IMR-90 (cell line): Measurements from ENCODE around the gene PMF1. TPM values are rescaled to one million over a fixed set of nuclear protein-coding genes. Genes with fewer than 3 reads are reported as not detected.

ENCODE experiments used
- ATAC-seq: fragments of 200-7000 bp; cut with Tn5 transposase; 2 replicates; pipeline ENCODE4 v1.9.1; 2020; ENCODE audit warnings: low read depth, mild to moderate bottlenecking, moderate library complexity
- BruUV-seq: library from RNA; stranded (reverse); fragments of 400-500 nt; replicated peaks from 2 replicates; lab custom pipeline; 2021; lab: Mats Ljungman, UMichigan
- CTCF ChIA-PET: fragments of 300-600 bp; formaldehyde crosslinking; extraction: SDS; loops from one replicate; lab custom pipeline; 2021; ENCODE audit warnings: antibody characterized with exemption; lab: Yijun Ruan, JAX
- POLR2A ChIA-PET: fragments of 300-600 bp; sonication (Branson Sonifier 250); formaldehyde crosslinking; loops from one replicate; lab custom pipeline; 2022; ENCODE audit warnings: antibody characterized with exemption; ENCODE audit not compliant: unreplicated experiment; lab: Charles Lee
- DNase-seq: peaks from one replicate; pipeline ENCODE4 v3.0.0; 2013
- H2AFZ ChIP-seq: replicated peaks from 2 replicates; pipeline ENCODE3; 2013; ENCODE audit warnings: low read length, mild to moderate bottlenecking; ENCODE audit not compliant: poor library complexity
- H2AK5ac ChIP-seq: 2 replicates; pipeline ENCODE4 v1.6.1; 2013; ENCODE audit warnings: low read depth, low read length, inconsistent platforms
- H2AK9ac ChIP-seq: replicated peaks from 2 replicates; pipeline ENCODE3; 2013; ENCODE audit warnings: mild to moderate bottlenecking, low read depth, low read length, moderate library complexity; ENCODE audit not compliant: poor library complexity
- H2BK120ac ChIP-seq: 2 replicates; pipeline ENCODE4 v1.6.1; 2013; ENCODE audit warnings: low read depth, low read length, inconsistent platforms
- H2BK15ac ChIP-seq: 3 replicates; pipeline ENCODE4 v1.6.1; 2013; ENCODE audit warnings: low read depth, low read length, inconsistent platforms
- H2BK20ac ChIP-seq: 2 replicates; pipeline ENCODE4 v1.6.1; 2013; ENCODE audit warnings: low read depth, mild to moderate bottlenecking, inconsistent platforms, low read length, moderate library complexity
- H2BK5ac ChIP-seq: 2 replicates; pipeline ENCODE4 v1.6.1; 2013; ENCODE audit warnings: mild to moderate bottlenecking, low read depth, low read length, inconsistent platforms; ENCODE audit not compliant: poor library complexity, severe bottlenecking
- H3K14ac ChIP-seq: replicated peaks from 2 replicates; pipeline ENCODE4 v1.6.1; 2013; ENCODE audit warnings: low read depth, low read length, inconsistent platforms
- H3K18ac ChIP-seq: 2 replicates; pipeline ENCODE4 v1.6.1; 2013; ENCODE audit warnings: low read depth, low read length, control low read depth
- H3K23ac ChIP-seq: 2 replicates; pipeline ENCODE4 v1.6.1; 2013; ENCODE audit warnings: low read depth, low read length, inconsistent platforms
- H3K27ac ChIP-seq: 2 replicates; pipeline ENCODE4 v1.5.1; 2013; ENCODE audit warnings: mild to moderate bottlenecking, control low read depth, low read length; ENCODE audit not compliant: insufficient read depth
- H3K27me3 ChIP-seq: 2 replicates; pipeline ENCODE4 v1.6.1; 2013; ENCODE audit warnings: low read length; ENCODE audit not compliant: control insufficient read depth, insufficient read depth
- H3K36me3 ChIP-seq: 2 replicates; pipeline ENCODE4 v1.6.1; 2013; ENCODE audit warnings: low read length, mixed read lengths; ENCODE audit not compliant: control insufficient read depth, insufficient read depth
- H3K4ac ChIP-seq: 2 replicates; pipeline ENCODE4 v1.6.1; 2013; ENCODE audit warnings: low read depth, low read length, inconsistent platforms
- H3K4me1 ChIP-seq: 2 replicates; pipeline ENCODE4 v1.6.1; 2013; ENCODE audit warnings: low read length, mixed read lengths; ENCODE audit not compliant: control insufficient read depth, insufficient read depth
- H3K4me2 ChIP-seq: 2 replicates; pipeline ENCODE4 v1.6.1; 2013; ENCODE audit warnings: low read depth, mild to moderate bottlenecking, control low read depth, low read length, moderate library complexity
- H3K4me3 ChIP-seq: 2 replicates; pipeline ENCODE4 v1.5.1; 2013; ENCODE audit warnings: low read depth, mild to moderate bottlenecking, control low read depth, low read length, moderate library complexity; ENCODE audit not compliant: insufficient read depth
- H3K56ac ChIP-seq: 2 replicates; pipeline ENCODE4 v1.6.1; 2013; ENCODE audit warnings: low read length, inconsistent platforms; ENCODE audit not compliant: insufficient read depth; ENCODE audit errors: extremely low read depth
- H3K79me1 ChIP-seq, 2 experiments: 2 replicates each; pipeline ENCODE4 v1.6.1; 2013; ENCODE audit warnings: low read length in 2 of 2, inconsistent platforms in 1 of 2, low read depth in 1 of 2
- H3K9ac ChIP-seq: 2 replicates; pipeline ENCODE4 v1.6.1; 2013; ENCODE audit warnings: low read depth, low read length, control low read depth
- H3K9me1 ChIP-seq: 2 replicates; pipeline ENCODE4 v1.6.1; 2013; ENCODE audit warnings: low read length, inconsistent platforms; ENCODE audit not compliant: insufficient read depth
- H3K9me3 ChIP-seq: 2 replicates; pipeline ENCODE4 v1.6.1; 2013; ENCODE audit warnings: low read length; ENCODE audit not compliant: control insufficient read depth, insufficient read depth
- H4K20me1 ChIP-seq: 2 replicates; pipeline ENCODE4 v1.6.1; 2013; ENCODE audit warnings: low read length, inconsistent platforms; ENCODE audit not compliant: insufficient read depth
- H4K5ac ChIP-seq: 2 replicates; pipeline ENCODE4 v1.6.1; 2013; ENCODE audit warnings: mild to moderate bottlenecking, low read depth, low read length, control low read depth
- H4K8ac ChIP-seq, 2 experiments: 2 replicates each; pipeline ENCODE4 v1.6.1; 2013; ENCODE audit warnings: low read depth in 2 of 2, low read length in 2 of 2, control low read depth in 1 of 2, inconsistent platforms in 1 of 2
- H4K91ac ChIP-seq: 2 replicates; pipeline ENCODE4 v1.6.1; 2013; ENCODE audit warnings: low read depth, low read length, inconsistent platforms; ENCODE audit not compliant: insufficient read depth
- CHD1 ChIP-seq: IDR thresholded peaks from 2 replicates; pipeline ENCODE4 v1.6.1; 2012; ENCODE audit warnings: low read depth, low read length, improper control_type of control experiment
- CTCF ChIP-seq: conservative IDR thresholded peaks from 2 replicates; pipeline ENCODE4 v1.5.1; 2012; ENCODE audit warnings: mild to moderate bottlenecking, low read depth, low read length, improper control_type of control experiment
- ELK1 ChIP-seq: fragments of 150-350 bp; IDR thresholded peaks from 2 replicates; pipeline ENCODE4 v1.6.1; 2016; ENCODE audit warnings: low read depth, mild to moderate bottlenecking, low read length, moderate library complexity, borderline replicate concordance
- RCOR1 ChIP-seq: IDR thresholded peaks from 2 replicates; pipeline ENCODE4 v1.6.1; 2012; ENCODE audit warnings: mild to moderate bottlenecking, low read length, improper control_type of control experiment; ENCODE audit not compliant: insufficient replicate concordance
- SMC3 ChIP-seq: fragments of 150-350 bp; IDR thresholded peaks from 2 replicates; pipeline ENCODE4 v1.6.1; 2016; ENCODE audit warnings: low read depth, mild to moderate bottlenecking, antibody characterized with exemption, low read length, moderate library complexity
- WGBS, 2 experiments: methylation state at CpG; one replicate each; pipeline versions ENCODE4 v1.1.5 to v1.1.7; 2013; ENCODE audit warnings: missing lambda C conversion rate in 2 of 2; ENCODE audit not compliant: insufficient read length in 1 of 2; ENCODE audit errors: extremely low coverage in 2 of 2; 5-methylcytosine and 5-hydroxymethylcytosine counted together
- dilution Hi-C: fragments of 300-500 bp; cut with HindIII; formaldehyde crosslinking; loops from one replicate; pipeline ENCODE4 v1.14.3; 2018; ENCODE audit warnings: low sequenced_read_pairs; ENCODE audit not compliant: unreplicated experiment
- in situ Hi-C: fragments of 300-500 bp; cut with MboI; formaldehyde crosslinking; loops from 3 replicates; pipeline ENCODE4 v1.14.3; 2019; ENCODE audit warnings: low sequenced_read_pairs, inconsistent platforms, mixed read lengths
- intact Hi-C: fragments of 100-400 bp; cut with micrococcal nuclease; formaldehyde crosslinking; loops from 2 replicates; pipeline ENCODE4 v1.10.0; 2022
- polyA plus RNA-seq, 3 experiments: library from polyadenylated mRNA; depleted of rRNA; stranded (reverse); fragments of >200 nt; gene quantifications; 2 replicates each; pipeline ENCODE4 v1.2.3, GENCODE V29; 2012; ENCODE audit warnings: low replicate concordance in 1 of 3
- total RNA-seq: library from RNA; depleted of rRNA; stranded (reverse); fragments of >200 nt; gene quantifications from 2 replicates; pipeline ENCODE4 v1.2.3, GENCODE V29; 2012

PMF1 gene
- total and polyA plus RNA-seq, 2 of the 4 experiments (the other 2 are of a cell fraction) = 54.8 to 73.4 TPM

- ATAC-seq (no peak), DNase-seq (no peak)
- Histone ChIP-seq H2BK20ac (no peak overlapping the region), H3K56ac (no peak overlapping the region), H3K27me3 (no peaks in the 10 kb centered on the region), H2BK5ac (no peak overlapping the region), H3K4me2 (no peak overlapping the region), H2AFZ (no peak overlapping the region), H4K91ac (no peak overlapping the region), H2BK120ac (no peak overlapping the region), H2AK9ac (no peak overlapping the region), H4K5ac (no peak overlapping the region), H4K20me1 (peaks cover 7% of the 10 kb centered on the region; the same call in 1 of the 2 replicates), H3K4me1 (peaks cover 13% of the 10 kb centered on the region), H4K8ac (no peak overlapping the region), H3K27ac (no peak overlapping the region), H3K9me3 (no peaks in the 10 kb centered on the region), H2AK5ac (no peak overlapping the region), H3K14ac (no peak overlapping the region), H2BK15ac (no peak overlapping the region), H3K4ac (no peak overlapping the region), H3K18ac (no peak overlapping the region), H3K9ac (no peak overlapping the region), H3K23ac (no peak overlapping the region), H3K79me1 (peaks cover 8 to 20% of the 10 kb centered on the region in 2 experiments), H3K36me3 (peaks cover 16% of the 10 kb centered on the region), H3K9me1 (peaks cover 15% of the 10 kb centered on the region), H3K4me3 (no peak overlapping the region)
- ChIA-PET CTCF (no interaction called here), POLR2A (no interaction called here)
- no peak for TF ChIP-seq ELK1
- TF ChIP-seq SMC3 = no peak
- no peak for TF ChIP-seq CTCF
- no peak for TF ChIP-seq CHD1
- TF ChIP-seq RCOR1 = no peak
- in situ Hi-C loops (loop anchor here (5.0 kb wide), 1 partner anchor 83 kb away; no protein-coding TSS in a partner anchor), intact Hi-C loops (no loop called here), dilution Hi-C loops (no loop called here)
- no TSS peak for BruUV-seq
- no CpG with 5 or more reads among the region's 11 CpGs for WGBS, 2 experiments
Measured at GRCh38 chr1:156229809-156230472, 17.1 kb downstream of the PMF1 start.
